NCI-H2029 treated with DMSO at 0.1 percent for 48 hours (cell line): ENCODE measurements around the gene KCTD2.
"Not testable (repeated sequence)": the region's sequence is repeated elsewhere in the genome, so short reads cannot be mapped to it uniquely, and the experiment has no call there.

Experiments
- DNase-seq: peaks from one replicate; lab custom pipeline; 2025; lab: John Stamatoyannopoulos, UW

KCTD2 gene

DNA sequence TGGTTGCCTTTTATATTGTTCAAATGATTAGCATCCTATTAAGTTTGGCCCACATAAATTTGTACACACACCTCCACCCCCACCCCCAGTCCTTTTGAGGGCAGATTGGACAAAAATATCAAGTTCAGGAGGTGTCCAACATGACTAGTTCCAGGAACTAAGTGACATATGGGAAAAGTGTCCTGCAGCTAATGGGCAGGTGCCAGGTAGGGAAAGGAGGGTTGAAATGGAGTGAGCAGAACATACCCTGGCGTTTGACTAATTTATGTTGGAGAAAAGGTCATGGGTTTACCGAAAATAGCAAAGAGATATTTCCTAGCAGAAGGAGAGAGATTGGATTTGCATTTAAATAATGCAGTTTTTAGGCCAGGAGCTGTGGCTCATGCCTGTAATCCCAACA lies 4.9 kb downstream of the KCTD2 start:
- no peak for DNase-seq

DNA sequence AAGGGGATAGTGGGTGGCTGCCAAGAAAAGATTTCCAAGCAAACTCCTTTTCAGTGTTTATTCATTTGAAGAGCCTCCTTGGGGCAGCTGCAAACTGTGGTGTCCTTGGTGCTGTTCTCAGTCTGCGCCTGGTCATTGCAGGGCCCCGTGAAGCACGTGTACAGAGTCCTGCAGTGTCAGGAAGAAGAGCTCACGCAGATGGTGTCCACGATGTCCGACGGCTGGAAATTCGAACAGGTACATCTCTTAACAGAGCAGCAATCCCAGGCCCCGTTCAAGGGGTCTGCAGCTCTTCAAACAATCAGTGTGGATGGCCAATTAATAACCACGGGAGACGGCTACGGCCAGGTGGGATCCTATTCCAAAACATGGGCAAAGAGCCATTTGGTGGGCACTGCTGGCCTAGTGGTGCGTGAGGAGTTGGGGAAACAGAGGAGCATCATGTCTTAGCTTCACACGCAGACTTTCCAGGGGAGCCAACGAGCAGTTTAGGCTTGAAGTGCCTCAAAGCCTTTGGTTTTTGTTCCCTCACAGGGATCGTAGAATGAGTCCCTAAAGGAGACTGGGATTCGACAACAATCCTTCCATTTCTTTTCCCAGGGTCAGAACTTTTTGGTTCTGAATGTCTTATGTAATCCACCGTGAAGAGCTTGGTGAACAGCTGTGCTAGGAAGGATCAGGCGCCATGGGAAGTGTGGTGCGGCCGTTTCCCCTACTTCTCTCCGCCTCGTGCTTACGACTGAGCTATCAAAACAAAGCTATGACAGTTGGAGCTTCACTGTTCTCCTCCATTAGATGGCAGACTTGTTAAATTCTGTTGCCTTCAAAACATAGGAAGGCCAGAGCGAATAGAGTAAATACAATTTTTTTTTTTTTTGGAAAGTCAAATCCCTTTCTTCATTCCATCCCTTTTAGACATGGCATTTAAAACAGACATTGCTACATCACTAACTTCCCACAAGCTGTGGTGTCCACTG lies 12.6 kb downstream of the KCTD2 start:
- DNase-seq = no peak

DNA sequence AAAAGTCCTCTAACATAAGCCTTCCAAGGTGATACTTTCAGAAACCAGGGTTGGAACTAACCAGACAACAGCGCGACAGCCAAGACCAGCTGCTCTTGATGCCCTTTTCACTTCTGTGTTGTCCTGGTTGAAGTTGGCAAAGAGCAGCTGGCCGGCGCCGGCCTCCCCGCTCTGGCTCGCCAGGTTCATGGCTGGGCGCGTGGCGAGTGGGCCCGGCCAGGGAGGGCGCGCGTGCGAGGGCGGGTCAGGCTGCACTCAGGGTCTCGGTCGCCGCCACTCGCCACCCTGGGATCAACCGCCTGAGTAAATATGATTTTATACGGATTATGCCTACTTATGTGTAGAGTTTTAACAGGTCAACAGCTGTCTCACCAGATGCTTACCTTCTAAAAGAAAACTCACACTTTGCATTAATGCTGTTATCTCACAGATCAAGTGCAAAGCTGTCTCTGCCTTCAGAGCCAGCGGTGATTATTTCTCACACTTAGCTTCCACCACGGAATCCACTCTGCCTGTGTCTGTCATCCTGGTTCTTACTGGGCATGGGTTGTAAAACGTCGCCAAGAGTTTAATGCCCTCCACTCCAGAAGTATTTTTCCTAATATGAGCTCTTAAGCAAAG lies 13.5 kb downstream of the KCTD2 start:
- no peak for DNase-seq

- DNase-seq = no peak
Observed at GRCh38 chr17:75061055-75061438, 14.0 kb downstream of the KCTD2 start.

DNA sequence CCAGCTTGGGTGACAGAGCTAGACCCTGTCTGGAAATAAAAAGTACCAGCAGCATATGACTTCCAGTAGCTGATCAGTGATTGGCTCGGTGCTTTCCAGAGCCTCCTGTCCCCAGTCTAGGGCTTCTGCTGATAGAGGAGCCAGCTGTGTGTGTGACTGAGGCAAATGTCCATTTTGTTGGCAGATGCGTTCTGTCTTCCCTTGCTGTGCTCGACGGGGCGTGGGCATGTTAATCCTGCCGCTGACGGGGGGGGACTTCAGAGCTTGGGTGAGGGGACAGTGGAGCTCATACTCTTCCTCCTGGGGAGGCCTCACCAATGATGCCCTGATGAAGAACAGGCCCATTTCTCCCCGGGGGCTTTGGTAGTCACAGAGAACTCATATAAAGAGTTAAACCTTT lies 14.6 kb downstream of the KCTD2 start:
- no peak for DNase-seq

GRCh38 chr17:75063201-75063600 lies 16.2 kb downstream of the KCTD2 start:
- no peak for DNase-seq

GRCh38 chr17:75063626-75064025 lies 16.6 kb downstream of the KCTD2 start:
- DNase-seq = no peak

DNA sequence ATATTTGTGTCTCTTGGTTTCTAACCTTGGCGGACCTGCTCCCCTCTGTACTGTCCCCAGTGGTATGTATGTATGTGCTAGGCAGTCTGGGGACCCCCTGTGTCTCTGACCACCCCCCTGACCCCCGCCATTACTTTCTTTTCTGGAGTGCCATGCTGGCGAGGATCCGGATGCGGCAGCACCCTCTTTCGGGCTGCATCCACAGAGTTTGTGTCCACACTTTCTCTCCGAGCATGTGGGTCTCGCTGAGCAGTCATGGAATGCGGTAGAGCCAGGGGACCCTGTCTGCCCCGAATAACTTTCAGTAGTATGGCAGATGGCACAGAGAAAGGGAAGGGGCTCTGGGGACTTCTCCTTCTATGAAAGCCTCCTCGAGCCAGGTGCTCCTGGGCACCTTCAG lies 17.0 kb downstream of the KCTD2 start:
- DNase-seq = no peak

DNA sequence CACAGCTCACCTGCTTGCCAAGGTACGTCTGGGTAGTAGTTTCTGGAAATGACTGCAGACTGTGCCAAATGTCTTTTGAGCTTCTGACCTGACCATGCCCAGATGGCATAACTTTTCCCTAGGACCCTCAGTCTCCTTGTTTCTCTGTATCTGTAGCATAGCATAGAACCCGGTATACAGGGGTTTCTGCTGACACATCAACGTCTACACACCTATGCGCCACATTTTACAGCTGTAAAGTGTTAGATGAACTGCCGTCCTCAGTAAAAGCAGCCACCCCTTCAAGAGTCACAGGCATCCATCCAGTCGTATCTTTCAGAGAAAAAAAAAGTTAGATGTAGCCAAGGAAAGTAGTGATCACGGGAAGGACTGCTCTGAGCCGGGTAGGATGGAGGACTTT lies 17.4 kb downstream of the KCTD2 start:
- no peak for DNase-seq

DNA sequence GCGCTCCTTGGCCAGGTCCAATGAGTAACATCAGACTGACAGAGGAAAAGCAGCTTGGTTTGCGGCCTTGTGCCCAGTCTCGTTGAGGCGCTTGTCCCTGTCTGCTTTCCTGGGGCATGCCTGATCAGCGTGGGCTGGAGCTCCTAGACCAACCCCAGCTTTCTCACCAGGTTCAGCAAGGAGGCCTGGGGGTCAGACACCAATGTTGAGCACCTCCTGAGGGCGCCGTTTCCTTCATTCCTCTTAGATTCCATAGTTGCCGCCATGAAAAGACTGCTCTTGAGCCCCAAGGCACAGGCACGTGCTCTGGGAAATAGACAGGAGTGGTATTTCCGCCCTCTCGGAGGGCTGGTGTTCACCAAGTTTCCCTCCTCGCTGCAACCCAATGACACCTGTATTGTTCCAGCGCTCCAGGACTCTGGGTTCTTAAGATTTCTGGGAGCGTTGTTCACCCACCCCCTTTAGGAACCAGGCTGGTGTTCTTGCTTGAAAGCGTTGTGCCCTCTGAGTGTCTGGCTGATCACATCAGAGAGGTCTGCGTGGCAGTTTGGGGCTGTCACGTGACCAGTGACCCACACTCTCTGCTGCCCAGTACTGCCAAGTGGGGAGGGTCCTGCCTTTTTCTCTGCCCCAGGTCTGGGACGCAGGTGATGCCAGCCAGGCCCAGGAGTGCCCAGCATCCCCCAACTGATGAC lies 18.0 kb downstream of the KCTD2 start:
- DNase-seq = no peak

- DNase-seq = no peak
Observed at GRCh38 chr17:75065562-75066151, 18.6 kb downstream of the KCTD2 start.

DNA sequence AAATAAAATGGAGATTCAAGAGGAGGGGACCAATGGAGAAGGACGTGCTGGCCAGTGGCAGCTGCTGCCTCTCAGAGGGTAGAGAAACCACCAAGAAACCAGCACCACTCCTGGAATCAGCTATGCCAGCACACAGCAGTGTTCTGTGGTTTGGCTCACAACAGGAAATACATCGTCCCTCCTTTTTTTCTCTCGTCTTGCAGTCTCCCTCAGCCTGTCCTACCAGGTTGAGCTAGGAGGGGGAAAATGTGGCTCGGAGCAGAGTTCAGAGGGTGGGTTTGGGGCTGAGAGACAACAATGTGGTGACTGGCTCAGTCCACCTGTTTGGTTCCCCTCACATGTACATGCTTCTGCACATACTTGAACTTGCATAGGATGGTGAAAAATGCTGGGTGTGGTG lies 20.8 kb downstream of the KCTD2 start:
- no peak for DNase-seq

DNA sequence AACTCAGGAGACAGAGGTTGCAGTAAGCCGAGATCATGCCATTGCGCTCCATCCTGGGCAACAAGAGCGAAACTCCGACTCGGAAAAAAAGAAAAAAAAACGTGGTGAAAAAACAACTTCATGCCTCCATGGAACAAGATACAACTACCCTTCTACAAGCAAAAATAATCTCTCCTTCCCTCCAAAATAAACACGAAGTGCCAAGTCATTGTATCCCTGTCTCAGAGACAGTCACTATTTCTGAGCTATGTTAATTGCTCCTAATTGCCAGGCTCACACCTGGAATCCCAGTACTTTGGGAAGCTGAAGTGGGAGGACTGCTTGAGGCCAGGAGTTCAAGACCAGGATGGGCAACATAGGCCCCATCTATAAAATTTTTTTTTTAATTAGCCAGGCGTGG lies 21.7 kb downstream of the KCTD2 start:
- DNase-seq = no peak

GRCh38 chr17:75069783-75070182 lies 22.8 kb downstream of the KCTD2 start:
- DNase-seq = no peak

GRCh38 chr17:75071478-75072271 lies 24.6 kb downstream of the KCTD2 start:
- not testable (repeated sequence) for DNase-seq

- DNase-seq = not testable (repeated sequence)
Observed at GRCh38 chr17:75072909-75073308, 25.9 kb downstream of the KCTD2 start.

DNA sequence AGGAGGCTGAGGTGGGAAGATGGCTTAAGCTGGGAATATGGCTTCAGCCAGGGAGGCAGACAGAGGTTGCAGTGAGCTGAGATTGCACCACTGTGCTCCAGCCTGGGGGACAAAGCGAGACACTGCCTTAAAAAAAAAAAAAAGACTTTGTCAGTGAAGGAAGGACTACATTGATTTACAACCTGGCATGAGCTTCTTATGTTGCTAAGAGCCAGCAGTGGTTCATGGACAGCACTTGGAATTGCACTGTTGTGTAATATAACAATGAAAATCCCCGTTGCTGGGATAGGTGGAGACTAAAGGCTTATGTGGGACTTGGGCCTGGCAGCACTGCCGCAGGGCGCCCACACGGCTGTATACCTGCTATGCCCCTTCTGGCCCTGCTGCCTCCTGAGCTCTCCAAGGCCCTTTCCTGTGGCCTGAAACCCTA lies 26.6 kb downstream of the KCTD2 start:
- DNase-seq = no peak

DNA sequence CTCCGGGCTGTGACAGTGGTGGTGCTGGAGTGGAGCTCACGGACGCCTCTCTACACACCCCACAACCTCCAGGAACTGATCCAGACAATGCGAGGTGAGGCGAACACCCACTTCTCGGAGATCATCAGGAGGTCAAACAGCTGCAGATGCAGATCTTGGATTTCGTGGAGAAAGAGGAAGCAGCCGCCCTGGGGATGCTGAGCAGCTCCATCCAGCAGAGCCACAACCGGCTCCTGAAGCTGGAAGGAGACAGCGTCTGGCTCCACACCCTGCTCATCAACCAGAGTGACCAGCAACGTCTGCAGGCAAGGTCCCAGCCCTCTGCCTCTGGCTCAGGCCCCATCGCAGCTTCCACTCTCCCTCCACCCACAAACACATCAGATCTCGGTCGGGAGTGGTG lies 27.5 kb downstream of the KCTD2 start:
- DNase-seq = no peak

DNA sequence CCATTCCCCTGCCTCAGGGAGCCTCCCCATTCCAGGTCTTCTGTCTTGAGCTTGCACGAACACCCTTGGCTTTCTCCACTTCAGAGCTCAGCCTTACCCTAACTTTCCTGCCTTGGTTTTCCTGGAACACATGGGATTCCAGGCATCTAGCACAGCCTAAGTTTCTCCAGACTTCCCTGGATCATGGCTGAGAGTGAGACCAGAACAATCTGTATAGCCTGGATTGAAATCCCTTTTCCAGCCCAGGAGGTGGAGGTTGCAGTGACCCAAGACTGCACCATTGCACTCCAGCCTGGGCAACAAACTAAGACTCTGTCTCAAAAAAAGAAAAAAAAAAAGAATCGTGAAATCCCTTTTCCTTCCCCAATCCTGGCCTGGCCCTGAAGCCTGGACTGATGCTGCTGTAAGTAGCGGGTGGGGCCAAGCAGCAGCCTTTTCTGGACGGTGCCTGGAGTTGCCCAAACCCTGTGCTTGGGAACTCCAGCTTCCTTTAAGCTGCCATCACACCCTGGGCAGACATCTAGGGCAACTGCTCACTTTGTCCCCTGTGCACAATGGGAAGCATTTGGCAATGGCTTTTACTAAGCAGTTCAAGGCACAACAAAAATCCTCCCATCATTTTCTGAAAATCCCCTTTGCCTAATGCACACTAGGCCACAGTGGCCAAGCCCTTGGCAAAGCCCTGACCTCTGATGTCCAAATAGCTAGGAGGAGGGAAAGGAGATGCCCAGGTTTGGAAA lies 28.7 kb downstream of the KCTD2 start:
- no peak for DNase-seq

- no peak for DNase-seq
Observed at GRCh38 chr17:75077072-75077495, 30.1 kb downstream of the KCTD2 start.
